Suprapubic skin (tissue), 3 donors: ENCODE results near the gene ATP5F1A.

Source experiments
- CTCF ChIP-seq, 2 donors: fragments of 200-600 bp in 1 of 2; fragments of 450-650 bp in 1 of 2; sonication (generic) in 1 of 2; IDR thresholded peaks; one replicate each; pipeline ENCODE4 v1.5.1; 2016 to 2019; ENCODE audit warnings: antibody characterized with exemption in 2 of 2, mild to moderate bottlenecking in 1 of 2, moderate library complexity in 1 of 2
- POLR2A ChIP-seq, 2 donors: fragments of 450-650 bp; IDR thresholded peaks; one replicate each; pipeline ENCODE4 v1.6.1; 2017; ENCODE audit warnings: antibody characterized with exemption in 2 of 2, mild to moderate bottlenecking in 2 of 2, moderate library complexity in 2 of 2

- TF ChIP-seq CTCF (IDR thresholded peaks at IDR 0.05) (no peak), POLR2A (IDR thresholded peaks at IDR 0.05) (no peak)
Observed at GRCh38 chr18:46109386-46109785, 11.3 kb upstream of the ATP5F1A start.
